Measurements from ENCODE around the gene MAP2. TPM values are rescaled to one million over a fixed set of nuclear protein-coding genes. Genes with fewer than 3 reads are reported as not detected.
A peak's percentile ranks its signal among the peaks of the same experiment; 100 is the strongest.

MAP2 gene
- total and polyA plus RNA-seq, 2 donors (not counting 3 experiments of a cell fraction or from before 2014, with no cell fraction given): 19.4 to 46.1 TPM

- H3K27ac ChIP-seq (ENCODE audit: insufficient read depth, low read depth, low read length): peak overlapping the region; percentile 51
- intact Hi-C loops (cut with micrococcal nuclease): loop anchor here (1.0 to 2.0 kb wide), 9 partner anchors 46 to 745 kb away; partner anchors contain the start of gene KANSL1L
- H3K36me3 ChIP-seq (ENCODE audit: control insufficient read depth in 2 of 2, extremely low read depth in 1 of 2, insufficient read depth in 2 of 2, low read length in 2 of 2): no peaks in the 10 kb centered on the region
- dilution Hi-C loops (cut with MboI; ENCODE audit: extremely low pct_ligation_motif_present, low sequenced_read_pairs): no loop called here
- peak overlapping the region; percentile 84 for H2AFZ ChIP-seq (ENCODE audit: low read depth, low read length)
- H3K4me1 ChIP-seq (ENCODE audit: control insufficient read depth, extremely low read depth, insufficient read depth, low read length): peaks cover 12% of the 10 kb centered on the region
- TF ChIP-seq MYC (IDR thresholded peaks at IDR 0.05; ENCODE audit: low read depth, low read length) (no peak), MAX (IDR thresholded peaks at IDR 0.05; ENCODE audit: insufficient read depth, insufficient read length) (no peak), CTCF (IDR thresholded peaks at IDR 0.05; ENCODE audit: extremely low read depth in 1 of 2, insufficient read depth in 1 of 2, low read depth in 1 of 2, low read length in 2 of 2) (peak; percentile 45 to 57), JUN (IDR thresholded peaks at IDR 0.05; ENCODE audit: borderline replicate concordance, insufficient read depth, insufficient read length, low read depth) (no peak), EZH2 (IDR thresholded peaks at IDR 0.05; ENCODE audit: borderline replicate concordance, low read depth, low read length, severe bottlenecking) (no peak), GATA2 (IDR thresholded peaks at IDR 0.05; ENCODE audit: insufficient read depth, insufficient read length, low read depth, low read length) (no peak), POLR2AphosphoS5 (IDR thresholded peaks at IDR 0.05; ENCODE audit: insufficient read depth, low read depth, low read length) (no peak)
- peak overlapping the region; percentile 100 for H3K4me2 ChIP-seq (ENCODE audit: insufficient read depth, low read length)
- no peaks in the 10 kb centered on the region for H3K79me2 ChIP-seq (ENCODE audit: control insufficient read depth, insufficient read depth, low read length)
- H3K9me1 ChIP-seq (replicated peaks; ENCODE audit: control insufficient read depth, extremely low read depth, insufficient read depth, low read length): no peaks in the 10 kb centered on the region
- ChIA-PET CTCF (interaction anchor here (0.6 to 6.4 kb wide), 46 partner anchors 8 to 1030 kb away, joined by 3 to 254 read pairs (median 6); partner anchors contain the start of gene UNC80), POLR2A (interaction anchor here (0.5 kb wide), 1 partner anchor 70 kb away, joined by 3 read pairs; no protein-coding TSS in a partner anchor)
- DNase-seq (ENCODE audit: low read depth, low spot score) (peak; percentile 67), FAIRE-seq (peak; percentile 58)
- H3K9me3 ChIP-seq (replicated peaks; ENCODE audit: control insufficient read depth, insufficient read depth, low read length): no peaks in the 10 kb centered on the region
- BruUV-seq (replicated peaks): no TSS peak
- peak overlapping the region in 2 of 3 experiments; percentile 77 to 85 for H3K4me3 ChIP-seq (replicated peaks in 1 of 3; ENCODE audit: insufficient read depth in 1 of 3, low read depth in 1 of 3, low read length in 3 of 3)
- H3K27me3 ChIP-seq (ENCODE audit: control insufficient read depth in 2 of 2, insufficient read depth in 2 of 2, low read length in 2 of 2): peaks cover 0 to 2% of the 10 kb centered on the region in 2 experiments
- H4K20me1 ChIP-seq (replicated peaks; ENCODE audit: control insufficient read depth, extremely low read depth, insufficient read depth, low read length): no peaks in the 10 kb centered on the region
- H3K9ac ChIP-seq (replicated peaks; ENCODE audit: extremely low read depth, insufficient read depth, low read length): peak overlapping the region; percentile 85
Observed at GRCh38 chr2:209425471-209426071, 1.7 kb downstream of the MAP2 start.

Data from endothelial cell of umbilical vein (primary cell).